ENCODE measurements around the gene VPS13D. TPM values are rescaled to one million over a fixed set of nuclear protein-coding genes. Genes with fewer than 3 reads are reported as not detected.
A peak's percentile ranks its signal among the peaks of the same experiment; 100 is the strongest.

VPS13D gene
- total RNA-seq, 4 donors from 2014 or later = 33.2 to 115 (median 56.5) TPM

DNA sequence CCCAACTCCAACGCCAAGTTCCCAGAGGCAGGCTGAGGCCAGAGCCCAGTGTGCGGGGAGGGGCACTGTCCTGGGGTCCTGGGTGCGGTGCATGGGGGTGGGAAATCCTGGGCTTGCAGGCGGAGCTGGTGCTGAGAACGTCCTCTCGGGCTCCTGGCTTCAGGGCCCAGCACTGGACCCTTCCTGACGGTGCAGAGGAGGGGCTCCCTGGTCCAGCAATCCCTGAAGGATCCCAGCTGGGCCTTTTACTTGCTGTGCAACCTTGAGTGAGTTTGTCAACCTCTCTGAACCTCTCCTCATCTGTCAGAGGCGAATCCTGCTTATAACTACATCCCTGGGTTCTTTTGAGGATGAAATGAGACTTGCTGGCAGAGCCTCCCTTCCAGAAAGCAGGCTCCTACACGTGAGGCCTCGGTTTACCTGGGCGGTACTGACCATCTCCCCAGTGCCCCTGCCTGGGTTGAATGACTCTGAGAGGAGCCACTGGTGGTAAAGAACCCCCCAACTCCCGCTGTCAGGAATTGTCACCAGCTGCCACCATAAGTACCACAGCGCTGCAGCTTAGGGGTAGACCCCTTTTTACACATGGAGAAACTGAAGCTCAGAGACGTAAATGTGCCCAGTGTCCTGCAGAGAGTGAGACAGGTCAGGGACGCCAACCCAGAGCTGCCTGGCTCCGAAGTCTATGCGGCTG lies 310.9 kb downstream of the VPS13D start:
- Histone ChIP-seq H3K27ac (peak overlapping the region; percentile 82 to 91), H3K4me1 (peaks cover 5 to 13% of the 10 kb centered on the region in 2 donors), H3K36me3 (no peaks in the 10 kb centered on the region), H3K9me3 (no peaks in the 10 kb centered on the region), H3K27me3 (no peaks in the 10 kb centered on the region), H3K4me3 (no peak overlapping the region)
- intact Hi-C loops (cut with DNase I; ENCODE audit: low total_unique reads) = no loop called here
- no peak for DNase-seq
- TF ChIP-seq POLR2A (IDR thresholded peaks at IDR 0.05) = no peak
- no peak for TF ChIP-seq CTCF (IDR thresholded peaks at IDR 0.05)

DNA sequence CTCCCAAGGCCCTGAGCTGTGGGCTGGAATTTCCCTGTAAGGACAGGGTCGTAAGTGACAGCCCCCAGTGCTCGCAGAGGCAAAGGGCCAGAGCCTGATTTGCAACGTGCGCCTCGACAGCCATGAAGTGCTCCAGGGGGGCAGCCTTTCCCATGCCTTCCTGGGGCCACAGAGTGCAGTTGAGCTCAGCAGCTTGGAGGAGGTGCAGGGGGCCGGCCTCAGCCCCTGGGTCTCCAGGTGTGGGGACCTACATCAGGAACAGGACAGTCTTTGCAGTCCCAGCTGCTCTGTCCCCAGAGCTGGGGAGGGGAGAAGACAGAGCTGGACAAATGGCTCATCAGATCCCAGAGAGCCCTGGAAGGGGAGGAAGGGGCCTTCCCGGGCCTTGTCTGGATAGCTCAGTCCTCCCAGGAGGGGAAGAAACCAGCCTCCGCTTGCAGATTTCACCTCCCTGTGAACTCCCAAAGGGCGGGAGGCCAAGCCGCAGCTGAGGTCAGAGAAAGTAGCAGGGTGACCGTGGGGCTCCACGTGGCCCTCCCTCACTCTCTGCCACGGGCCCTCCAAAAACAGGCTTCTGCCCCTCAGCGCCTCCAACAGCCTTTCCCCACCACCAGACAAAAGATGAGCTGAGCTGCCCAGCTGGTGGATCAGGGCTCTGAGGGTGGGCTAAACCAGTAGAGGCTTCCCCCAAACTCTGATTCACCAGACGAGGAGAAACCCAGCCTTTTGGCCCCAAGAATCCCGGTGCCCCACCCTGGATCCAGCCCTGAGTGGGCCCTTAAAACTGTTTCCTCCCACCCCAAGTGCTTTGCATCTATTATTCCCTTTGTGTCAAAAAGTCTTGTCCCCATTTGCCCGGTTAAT lies 311.7 kb downstream of the VPS13D start:
- Histone ChIP-seq H3K9me3 (no peaks in the 10 kb centered on the region), H3K36me3 (no peaks in the 10 kb centered on the region), H3K4me3 (no peak overlapping the region), H3K27me3 (no peaks in the 10 kb centered on the region), H3K27ac (peak overlapping the region; percentile 82 to 91), H3K4me1 (peaks cover 5 to 13% of the 10 kb centered on the region in 2 donors)
- intact Hi-C loops (cut with DNase I; ENCODE audit: low total_unique reads) = no loop called here
- peak; percentile 54 to 82 for DNase-seq
- no peak for TF ChIP-seq CTCF (IDR thresholded peaks at IDR 0.05)
- TF ChIP-seq POLR2A (IDR thresholded peaks at IDR 0.05) = no peak

- Histone ChIP-seq H3K27me3 (no peaks in the 10 kb centered on the region), H3K4me1 (peaks cover 7 to 17% of the 10 kb centered on the region in 2 donors), H3K36me3 (no peaks in the 10 kb centered on the region), H3K9me3 (no peaks in the 10 kb centered on the region), H3K4me3 (no peak overlapping the region), H3K27ac (peak overlapping the region; percentile 82 to 91)
- TF ChIP-seq POLR2A (IDR thresholded peaks at IDR 0.05) (no peak), CTCF (IDR thresholded peaks at IDR 0.05) (no peak)
- DNase-seq = peak in 1 of 2 donors; percentile 14
- intact Hi-C loops (cut with DNase I; ENCODE audit: low total_unique reads) = no loop called here
Observed at GRCh38 chr1:12542138-12542465, 312.3 kb downstream of the VPS13D start.

GRCh38 chr1:12542616-12543592 lies 313.1 kb downstream of the VPS13D start:
- Histone ChIP-seq H3K27me3 (no peaks in the 10 kb centered on the region), H3K9me3 (no peaks in the 10 kb centered on the region), H3K4me1 (peaks cover 8 to 17% of the 10 kb centered on the region in 2 donors), H3K27ac (peak overlapping the region; percentile 82 to 91), H3K36me3 (no peaks in the 10 kb centered on the region), H3K4me3 (no peak overlapping the region)
- peak in 1 of 2 donors; percentile 11 for DNase-seq
- intact Hi-C loops (cut with DNase I; ENCODE audit: low total_unique reads) = no loop called here
- TF ChIP-seq CTCF (IDR thresholded peaks at IDR 0.05) (no peak), POLR2A (IDR thresholded peaks at IDR 0.05) (no peak)

Measured in uterus (tissue), 4 donors.